Measurements from ENCODE around the gene BTN2A1.
"Not testable (repeated sequence)": the region's sequence is repeated elsewhere in the genome, so short reads cannot be mapped to it uniquely, and the experiment has no call there.

The BTN2A1 gene

GRCh38 chr6:26457806-26458688 is at the start of gene BTN2A1:
Gene BTN2A1, plus strand, starts transcription at chr6:26457955. Its CDS starts 682 bp downstream, at chr6:26458637.
- DNase-seq, result peak; percentile 92

GRCh38 chr6:26408828-26409730 is 48.7 kb upstream of the BTN2A1 start:
- no peak for DNase-seq

DNA sequence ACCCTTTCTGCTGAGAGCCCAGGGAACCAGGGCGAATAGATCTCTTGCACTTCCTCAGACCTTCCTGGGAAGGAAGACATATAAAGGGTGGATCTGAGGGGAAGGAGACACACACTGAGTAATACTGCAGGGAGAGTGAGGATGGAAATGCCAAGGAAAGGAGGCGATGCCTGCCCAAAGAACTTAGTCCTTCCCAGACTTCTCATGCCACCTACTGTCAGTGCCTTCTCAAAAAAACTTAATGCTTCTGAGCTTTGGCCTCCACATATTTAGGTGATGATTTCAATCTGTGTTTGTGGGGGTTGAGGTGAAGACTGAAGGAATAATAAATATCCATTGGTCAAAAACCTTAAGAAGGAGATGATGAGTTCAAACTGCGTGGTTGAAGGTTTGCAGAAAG is 46.0 kb upstream of the BTN2A1 start:
- no peak for DNase-seq

- DNase-seq, result no peak
Measured at GRCh38 chr6:26412228-26412627, 45.5 kb upstream of the BTN2A1 start.

DNA sequence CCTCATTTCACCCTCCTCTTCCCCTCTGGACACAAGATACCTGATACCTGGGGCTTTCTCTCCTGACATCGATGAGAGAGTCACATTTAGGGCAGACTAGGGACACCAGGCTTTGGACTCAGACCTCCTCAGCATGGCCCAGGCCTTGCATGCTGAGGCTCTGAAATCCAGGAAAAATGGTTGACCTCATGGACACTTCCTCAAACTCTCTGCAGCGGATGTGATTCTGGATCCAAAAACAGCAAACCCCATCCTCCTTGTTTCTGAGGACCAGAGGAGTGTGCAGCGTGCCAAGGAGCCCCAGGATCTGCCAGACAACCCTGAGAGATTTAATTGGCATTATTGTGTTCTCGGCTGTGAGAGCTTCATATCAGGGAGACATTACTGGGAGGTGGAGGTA is 44.8 kb upstream of the BTN2A1 start:
- DNase-seq, result no peak

- DNase-seq, result no peak
Measured at GRCh38 chr6:26414281-26414680, 43.5 kb upstream of the BTN2A1 start.

GRCh38 chr6:26415036-26415614 is 42.6 kb upstream of the BTN2A1 start:
- DNase-seq, result no peak

GRCh38 chr6:26415791-26416190 is 42.0 kb upstream of the BTN2A1 start:
- DNase-seq, result no peak

DNA sequence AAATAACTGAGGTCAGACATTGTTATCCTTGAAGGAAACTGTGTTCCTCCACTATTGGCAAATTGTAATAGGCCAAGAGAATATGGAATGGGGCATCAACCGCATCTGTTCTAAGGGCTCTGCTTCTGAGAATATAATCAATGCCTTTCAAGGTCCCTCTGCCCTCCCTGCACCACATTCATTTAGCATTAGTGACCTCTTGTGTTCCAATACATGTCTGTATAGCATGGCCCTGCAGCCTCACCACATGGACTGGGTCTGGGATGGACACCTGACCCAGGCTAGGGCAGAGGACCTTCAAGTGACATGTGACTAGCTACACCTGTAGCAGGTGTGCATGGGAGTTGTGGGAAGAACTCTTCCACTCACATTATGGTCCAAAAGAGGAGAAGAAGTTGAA is 41.5 kb upstream of the BTN2A1 start:
- no peak for DNase-seq

DNA sequence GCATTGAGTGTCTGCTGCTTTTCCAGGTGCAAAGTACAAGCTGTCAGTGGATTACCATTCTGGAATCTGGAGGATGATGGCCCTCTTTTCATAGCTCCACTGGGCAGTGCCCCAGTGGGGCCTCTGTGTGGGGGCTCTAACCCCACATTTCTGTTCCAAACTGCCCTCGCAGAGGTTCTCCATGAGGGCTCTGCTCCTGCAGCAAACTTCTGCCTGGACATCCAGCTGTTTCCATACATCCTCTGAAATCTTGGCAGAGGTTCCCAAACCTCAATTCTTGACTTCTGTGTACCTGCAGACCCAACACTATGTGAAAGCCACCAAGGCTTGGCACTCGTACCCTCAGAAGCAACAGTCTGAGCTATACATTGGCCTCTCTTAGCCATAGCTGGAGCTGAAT is 39.7 kb upstream of the BTN2A1 start:
- not testable (repeated sequence) for DNase-seq

DNA sequence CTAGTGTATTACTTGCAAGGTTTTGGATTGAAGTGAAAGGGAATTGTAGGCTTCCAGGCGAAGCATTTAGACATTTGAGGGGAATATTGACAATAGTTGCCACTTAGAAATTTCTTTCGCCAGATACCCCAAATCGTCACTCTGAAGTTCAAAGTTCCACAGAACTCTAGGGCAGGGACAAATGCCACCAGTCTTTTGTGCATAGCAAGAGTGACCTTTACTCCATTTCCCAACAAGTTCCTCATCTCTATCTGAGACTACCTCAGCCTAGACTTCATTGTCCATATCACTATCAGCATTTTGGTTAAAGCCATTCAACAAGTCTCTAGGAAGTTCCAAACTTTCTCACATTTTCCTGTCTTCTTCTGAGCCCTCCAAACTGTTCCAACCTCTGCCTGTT is 39.0 kb upstream of the BTN2A1 start:
- DNase-seq, result not testable (repeated sequence)

DNA sequence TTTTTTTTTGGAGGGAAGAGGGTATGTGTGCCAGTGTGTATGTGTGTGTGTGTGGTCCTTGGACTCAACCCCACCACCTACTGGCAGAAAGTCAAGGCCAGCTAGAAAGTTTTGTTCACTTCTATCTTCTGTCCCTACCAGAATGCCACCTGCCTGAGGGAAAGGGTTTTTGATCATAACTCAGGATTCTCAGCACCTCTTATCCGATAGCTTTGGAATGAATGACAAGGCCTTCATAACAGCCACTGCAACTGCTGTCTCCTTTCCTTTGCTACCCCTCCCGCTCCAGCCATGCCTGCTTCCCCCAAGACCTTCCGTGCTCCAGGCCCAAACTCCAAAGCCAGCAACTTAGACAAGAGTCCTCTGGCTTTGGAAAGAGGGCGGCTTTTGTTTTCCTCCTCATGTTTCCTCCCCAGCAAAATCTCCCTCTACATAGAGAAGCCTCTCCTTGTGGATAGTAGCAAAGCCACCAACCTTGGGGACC is 37.0 kb upstream of the BTN2A1 start:
- DNase-seq, result no peak

- DNase-seq, result peak; percentile 49
Measured at GRCh38 chr6:26421259-26422144, 36.3 kb upstream of the BTN2A1 start.

- DNase-seq, result no peak
Measured at GRCh38 chr6:26422329-26422728, 35.4 kb upstream of the BTN2A1 start.

DNA sequence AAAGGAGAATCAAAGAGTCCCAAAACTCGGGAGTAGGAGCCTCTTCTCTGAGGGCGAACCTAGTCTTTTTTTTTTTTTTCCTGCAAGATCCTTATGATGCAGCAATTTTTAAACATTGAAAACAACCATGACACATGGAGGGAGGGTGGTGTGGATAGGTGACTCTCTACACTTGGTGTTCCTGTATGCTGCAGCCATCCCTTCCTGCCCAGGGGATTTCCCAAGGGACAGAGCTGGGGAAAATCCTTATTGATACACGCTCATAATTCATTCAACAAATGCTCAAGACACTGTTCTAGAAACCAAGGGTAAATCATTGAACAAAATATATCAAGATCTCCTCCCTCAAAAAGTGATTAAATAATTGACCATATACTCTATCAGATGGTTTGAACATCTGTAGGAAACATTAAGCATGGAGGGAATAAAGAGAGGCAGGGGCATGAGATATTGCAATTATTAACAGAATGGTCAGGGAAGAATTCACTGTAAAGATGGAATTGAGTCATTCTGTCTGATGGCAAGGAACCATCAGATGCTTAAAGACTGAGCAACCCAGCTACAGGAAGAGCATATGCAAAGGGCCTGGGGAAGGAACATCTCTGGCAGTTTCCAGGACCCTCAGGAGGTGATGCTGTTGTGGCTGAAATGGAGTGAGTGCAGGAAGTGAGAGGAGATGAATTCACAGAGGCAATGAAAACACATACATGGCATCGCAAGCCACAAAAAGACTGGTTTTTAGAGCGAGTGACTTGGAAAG is 30.9 kb upstream of the BTN2A1 start:
- no peak for DNase-seq

- no peak for DNase-seq
Measured at GRCh38 chr6:26427451-26427809, 30.3 kb upstream of the BTN2A1 start.

- DNase-seq, result no peak
Measured at GRCh38 chr6:26428206-26428605, 29.5 kb upstream of the BTN2A1 start.

DNA sequence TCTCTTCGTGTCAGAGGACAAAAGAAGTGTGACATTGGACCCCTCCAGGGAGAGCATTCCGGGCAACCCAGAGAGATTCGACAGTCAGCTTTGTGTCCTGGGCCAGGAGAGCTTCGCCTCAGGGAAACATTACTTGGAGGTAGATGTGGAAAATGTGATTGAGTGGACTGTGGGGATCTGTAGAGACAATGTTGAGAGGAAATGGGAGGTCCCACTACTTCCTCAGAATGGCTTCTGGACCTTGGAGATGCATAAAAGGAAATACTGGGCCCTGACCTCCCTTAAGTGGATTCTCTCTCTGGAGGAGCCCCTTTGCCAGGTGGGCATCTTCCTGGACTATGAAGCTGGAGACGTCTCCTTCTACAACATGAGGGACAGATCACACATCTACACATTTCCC is 27.0 kb upstream of the BTN2A1 start:
- DNase-seq, result no peak

DNA sequence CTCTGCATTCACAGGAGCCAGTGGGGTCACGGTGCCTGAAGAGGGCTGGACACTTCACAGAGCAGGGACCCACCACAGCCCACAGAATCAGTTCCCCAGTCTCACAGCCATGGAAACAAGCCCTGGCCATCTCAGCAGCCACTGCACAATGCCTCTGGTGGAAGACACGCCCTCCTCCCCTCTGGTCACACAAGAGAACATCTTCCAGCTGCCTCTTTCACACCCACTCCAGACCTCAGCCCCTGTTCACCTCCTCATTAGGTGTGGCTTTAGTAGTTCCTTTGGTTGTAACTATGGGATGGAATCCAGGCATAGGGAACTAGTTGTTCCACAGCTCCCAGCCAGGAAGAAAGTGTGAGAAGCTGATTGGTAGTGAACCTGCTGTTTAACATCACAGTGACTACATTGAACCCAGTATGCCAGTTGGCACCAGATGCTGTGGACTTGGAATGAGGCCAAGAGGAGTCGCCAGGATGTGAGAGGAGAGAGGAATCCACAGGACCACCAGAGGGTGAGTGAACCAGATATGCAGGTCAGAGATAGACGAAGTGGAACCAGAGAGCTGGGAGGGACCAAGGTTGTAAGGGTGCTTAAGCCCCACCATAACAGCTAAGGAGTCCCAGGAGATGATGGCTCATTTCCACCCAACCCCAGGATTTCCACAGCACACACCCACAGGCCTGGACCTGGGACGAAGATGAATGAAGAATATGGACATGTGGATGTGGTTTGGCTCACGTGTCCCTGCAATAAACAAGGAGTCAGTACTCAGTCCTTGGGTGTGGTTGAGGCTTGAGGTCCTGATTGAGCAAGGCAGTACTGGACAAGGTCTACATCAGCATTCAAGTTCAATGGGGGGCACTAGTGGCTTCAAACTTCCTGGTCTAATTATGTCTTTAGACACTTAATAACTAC is 26.2 kb upstream of the BTN2A1 start:
- peak; percentile 36 for DNase-seq

DNA sequence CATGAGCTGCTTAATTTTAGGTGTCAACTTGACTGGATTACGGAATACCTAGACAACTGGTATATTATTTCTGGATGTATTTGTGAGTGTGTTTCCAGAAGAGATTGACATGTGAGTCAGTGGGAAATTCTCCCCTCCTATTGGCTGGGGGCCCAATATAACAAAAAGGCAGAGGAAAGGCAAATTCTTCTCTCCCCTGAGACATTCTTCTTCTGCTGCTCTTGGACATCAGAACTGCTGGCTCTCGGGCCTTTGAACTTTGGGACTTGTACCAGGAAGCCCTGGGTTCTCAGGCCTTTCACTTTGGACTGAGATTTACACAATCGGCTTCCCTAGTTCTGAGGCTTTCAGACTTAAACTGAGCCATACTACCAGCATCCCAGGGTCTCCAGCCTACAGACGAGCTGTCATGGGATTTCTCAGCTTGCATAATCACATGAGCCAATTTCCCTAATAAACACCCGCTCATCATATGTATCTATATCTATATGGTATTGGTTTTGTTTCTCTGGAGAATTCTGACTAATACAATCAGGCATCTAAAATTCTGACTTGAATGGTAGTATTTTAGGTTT is 25.0 kb upstream of the BTN2A1 start:
- DNase-seq, result no peak

All from NCI-H2171 treated with DMSO at 0.1 percent for 48 hours (cell line).